H1 (cell line): Measurements from ENCODE around the gene KCNJ2.

ENCODE experiments used
- POLR2AphosphoS5 ChIP-seq: IDR thresholded peaks from 2 replicates; pipeline ENCODE4 v1.6.1; 2011; ENCODE audit warnings: low read depth, low read length
- TEAD4 ChIP-seq: IDR thresholded peaks from 2 replicates; pipeline ENCODE4 v1.6.1; 2012; ENCODE audit warnings: low read depth, low read length, inconsistent platforms, mixed read lengths
- TF ChIP-seq, protein P1 (sequence below): IDR thresholded peaks from 2 replicates; pipeline ENCODE4 v1.6.1; 2012; ENCODE audit warnings: inconsistent platforms

GRCh38 chr17:70168977-70169708, at the start of gene KCNJ2:
- TF ChIP-seq POLR2AphosphoS5 (no peak), TEAD4 (no peak)
- TF ChIP-seq, protein P1, sequence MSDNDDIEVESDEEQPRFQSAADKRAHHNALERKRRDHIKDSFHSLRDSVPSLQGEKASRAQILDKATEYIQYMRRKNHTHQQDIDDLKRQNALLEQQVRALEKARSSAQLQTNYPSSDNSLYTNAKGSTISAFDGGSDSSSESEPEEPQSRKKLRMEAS = no peak
